ENCODE results near the gene BICC1.
"Not testable (repeated sequence)": the region's sequence is repeated elsewhere in the genome, so short reads cannot be mapped to it uniquely, and the experiment has no call there.

The BICC1 gene

DNA sequence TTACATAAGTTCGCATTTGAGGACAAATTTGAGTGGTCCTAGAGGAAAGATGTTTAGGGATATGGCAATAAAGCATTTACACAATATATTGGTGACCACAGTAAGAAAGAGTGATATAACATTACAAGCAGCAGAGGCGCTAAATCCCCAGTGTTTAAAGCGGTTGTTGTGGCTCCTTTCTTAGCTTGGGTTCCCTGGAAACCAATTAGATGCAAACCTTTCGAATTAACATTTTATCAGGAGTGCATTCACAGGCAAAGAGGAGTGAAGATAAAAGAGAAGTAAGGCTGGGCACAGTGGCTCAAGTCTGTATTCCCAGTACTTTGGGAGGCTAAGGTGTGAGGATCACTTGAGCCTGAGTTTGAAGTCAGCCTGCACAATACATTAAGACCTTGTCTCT, 331.1 kb downstream of the BICC1 start:
- no peak for DNase-seq (ENCODE audit: low read depth in 2 of 3, low spot score in 2 of 3)

- DNase-seq (ENCODE audit: low read depth in 2 of 3, low spot score in 2 of 3), result no peak
Observed at GRCh38 chr10:58844680-58845079, 332.0 kb downstream of the BICC1 start.

- DNase-seq (ENCODE audit: low read depth in 2 of 3, low spot score in 2 of 3), result no peak
Observed at GRCh38 chr10:58846856-58847255, 334.2 kb downstream of the BICC1 start.

DNA sequence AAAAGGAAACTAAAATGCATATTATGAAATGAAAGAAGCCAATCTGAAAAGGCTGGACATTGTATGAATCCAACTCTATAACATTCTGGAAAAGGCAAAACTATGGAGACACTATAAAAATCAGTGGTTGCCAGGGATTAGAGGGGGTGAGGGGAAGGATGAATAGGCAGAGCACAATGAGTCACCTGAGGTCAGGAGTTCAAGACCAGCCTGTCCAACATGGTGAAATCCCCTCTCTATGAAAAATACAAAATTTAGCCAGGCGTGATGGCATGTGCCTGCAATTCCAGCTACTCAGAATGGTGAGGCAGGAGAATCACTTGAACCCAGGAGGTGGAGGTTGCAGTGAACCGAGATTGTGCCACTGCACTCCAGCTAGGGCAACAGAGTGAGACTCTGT, 338.9 kb downstream of the BICC1 start:
- no peak for DNase-seq (ENCODE audit: low read depth in 2 of 3, low spot score in 2 of 3)

DNA sequence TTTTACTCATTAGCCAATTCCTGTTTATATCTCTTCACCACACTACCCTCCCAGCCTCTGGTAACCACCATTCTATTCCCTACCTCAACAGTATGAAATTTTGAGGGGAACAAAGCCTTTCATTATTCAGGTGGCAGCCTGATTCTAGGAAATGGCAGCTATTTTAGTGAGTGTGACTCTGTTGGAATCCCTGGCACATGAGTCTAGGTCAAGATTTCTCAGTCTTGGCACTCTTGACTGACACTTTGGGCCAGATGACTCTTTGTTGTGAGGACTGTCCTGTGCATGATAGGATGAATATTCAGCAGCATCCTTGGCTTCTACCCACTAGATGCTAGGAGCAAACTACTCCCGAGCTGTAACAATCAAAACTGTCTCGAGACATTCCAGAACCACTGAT, 341.0 kb downstream of the BICC1 start:
- no peak for DNase-seq (ENCODE audit: low read depth in 2 of 3, low spot score in 2 of 3)

DNA sequence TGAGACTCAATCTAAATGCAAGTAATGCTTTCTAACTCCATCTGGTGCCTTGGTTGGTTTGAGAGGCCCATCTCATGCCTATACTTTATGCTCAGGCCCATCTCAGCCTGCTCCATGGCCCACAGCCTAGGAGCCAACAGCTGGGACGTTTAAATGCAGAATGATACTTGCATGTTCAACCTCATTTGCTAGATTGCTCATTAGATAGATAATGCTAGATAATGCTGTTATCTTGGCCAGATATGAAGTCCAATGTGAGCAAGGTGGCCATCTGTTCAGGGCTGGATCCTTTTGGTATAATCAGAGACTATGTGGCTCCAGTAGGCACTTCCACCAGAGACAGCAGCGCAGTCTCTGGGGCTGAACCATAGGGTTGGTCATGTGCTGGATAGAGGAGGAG, 342.1 kb downstream of the BICC1 start:
- DNase-seq (ENCODE audit: low read depth in 2 of 3, low spot score in 2 of 3), result no peak

DNA sequence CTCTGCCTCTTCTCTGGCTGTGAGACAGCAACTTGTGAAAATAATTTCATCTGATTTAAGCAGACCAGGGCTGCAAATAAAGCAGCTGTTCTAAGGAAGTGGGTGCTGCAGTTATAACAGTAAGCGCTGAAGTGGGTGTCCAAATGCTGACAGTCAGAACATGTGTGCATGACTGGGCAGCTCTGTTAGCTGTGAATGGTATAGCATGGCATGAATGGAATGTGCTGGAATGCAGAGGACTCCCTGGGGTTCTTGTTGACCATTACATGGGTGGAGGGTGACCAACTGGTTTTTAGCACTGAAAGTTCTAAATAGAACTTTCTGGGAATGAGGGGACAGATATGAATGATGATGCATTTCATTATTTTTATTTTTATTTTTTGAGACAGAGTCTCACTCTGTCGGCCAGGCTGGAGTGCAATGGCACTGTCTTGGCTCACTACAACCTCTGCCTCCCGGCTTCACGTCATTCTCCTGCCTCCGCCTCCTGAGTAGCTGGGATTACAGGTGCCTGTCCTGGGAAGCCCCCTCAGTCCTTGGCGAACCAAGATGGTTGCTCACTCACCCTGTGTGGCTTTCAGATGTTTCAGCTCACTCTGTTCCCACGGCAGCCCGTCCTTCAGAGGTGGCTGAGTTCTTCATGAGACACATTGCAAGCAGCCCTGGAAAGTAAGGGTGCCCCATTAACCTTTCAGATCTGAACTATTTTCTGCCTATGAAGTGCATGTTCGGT, 344.0 kb downstream of the BICC1 start:
- no peak for DNase-seq (ENCODE audit: low read depth in 2 of 3, low spot score in 2 of 3)

DNA sequence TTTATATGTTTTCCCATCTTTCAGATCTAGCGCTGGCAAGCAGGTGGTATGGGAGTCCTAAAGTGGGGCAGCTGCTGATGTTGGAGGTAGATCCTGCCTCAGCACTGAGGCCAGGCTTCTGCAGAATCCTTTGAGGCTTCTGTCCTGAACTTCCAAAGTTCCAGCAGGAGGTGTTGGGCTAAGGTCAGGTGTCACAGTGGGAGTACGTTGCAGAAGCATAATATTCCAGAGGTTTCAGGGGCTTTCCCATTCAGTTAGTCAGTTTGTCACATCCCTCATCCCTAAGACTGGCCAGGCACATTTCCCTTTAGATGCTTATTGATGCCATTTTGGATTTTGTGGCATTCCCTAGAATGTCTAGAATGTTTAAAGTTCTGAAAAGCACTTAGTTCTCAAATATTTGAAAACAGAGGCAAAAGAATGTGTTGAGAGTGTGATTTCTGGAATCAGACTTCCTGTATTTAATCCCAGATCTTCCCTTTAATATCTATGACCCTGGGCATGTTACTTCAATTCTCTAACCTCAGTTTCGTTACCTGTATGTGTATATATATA, 344.7 kb downstream of the BICC1 start:
- no peak for DNase-seq (ENCODE audit: low read depth in 2 of 3, low spot score in 2 of 3)

- not testable (repeated sequence) for DNase-seq (ENCODE audit: low read depth in 2 of 3, low spot score in 2 of 3)
Observed at GRCh38 chr10:58858123-58858522, 345.5 kb downstream of the BICC1 start.

DNA sequence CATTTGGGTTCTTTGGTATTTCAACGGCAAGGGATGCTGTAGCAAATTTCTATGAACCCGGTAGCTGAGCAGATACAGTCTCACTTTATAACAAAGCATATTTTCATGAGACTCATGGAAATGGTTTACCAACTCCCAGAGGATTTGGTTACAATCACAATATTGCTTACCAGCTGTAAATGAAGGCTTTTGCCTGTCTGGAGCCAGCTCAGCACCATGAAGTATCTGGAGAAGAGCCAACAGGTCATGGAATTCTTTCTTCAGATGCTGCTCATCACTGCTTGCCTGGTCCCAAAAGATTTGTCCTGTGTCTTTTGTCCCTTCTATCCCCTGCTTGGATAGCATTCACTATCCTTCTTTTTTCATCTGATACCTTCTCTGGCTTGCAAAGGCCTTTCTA, 346.9 kb downstream of the BICC1 start:
- DNase-seq (ENCODE audit: low read depth in 2 of 3, low spot score in 2 of 3), result no peak

GRCh38 chr10:58867683-58868082, 355.0 kb downstream of the BICC1 start:
- DNase-seq (ENCODE audit: low read depth in 2 of 3, low spot score in 2 of 3), result no peak

DNA sequence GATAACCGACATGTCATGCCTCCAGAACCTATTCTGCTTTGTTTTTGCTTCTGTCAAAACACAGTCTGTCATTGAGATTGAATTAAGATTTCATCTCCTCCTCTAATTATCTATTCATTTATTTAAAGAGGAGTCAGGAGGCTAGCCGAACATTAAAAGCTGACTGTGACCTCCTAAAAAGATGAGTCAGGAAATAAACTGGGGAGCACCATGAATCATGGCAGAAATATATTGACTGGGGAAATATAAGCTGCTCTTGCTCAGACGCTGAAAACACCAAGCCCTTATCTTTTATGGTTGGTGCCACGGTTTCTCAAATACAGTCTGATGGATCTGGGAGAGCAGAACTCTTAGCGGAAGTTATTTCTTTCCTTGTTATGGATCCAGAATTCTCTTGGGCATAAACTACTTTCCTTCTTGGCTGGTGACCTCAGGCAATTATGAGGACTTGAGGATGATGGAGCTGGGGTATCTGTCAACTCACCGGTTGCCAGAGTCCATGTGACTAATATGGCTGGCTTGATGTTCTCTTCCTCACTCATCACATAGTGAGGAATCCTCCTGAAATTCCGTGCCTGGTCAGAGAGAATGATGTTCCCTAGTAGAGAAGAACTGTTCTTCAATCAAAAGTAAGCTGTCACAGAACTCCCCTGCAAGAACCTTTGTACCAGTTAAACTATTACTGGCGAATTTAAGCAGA, 356.2 kb downstream of the BICC1 start:
- no peak for DNase-seq (ENCODE audit: low read depth in 2 of 3, low spot score in 2 of 3)

DNA sequence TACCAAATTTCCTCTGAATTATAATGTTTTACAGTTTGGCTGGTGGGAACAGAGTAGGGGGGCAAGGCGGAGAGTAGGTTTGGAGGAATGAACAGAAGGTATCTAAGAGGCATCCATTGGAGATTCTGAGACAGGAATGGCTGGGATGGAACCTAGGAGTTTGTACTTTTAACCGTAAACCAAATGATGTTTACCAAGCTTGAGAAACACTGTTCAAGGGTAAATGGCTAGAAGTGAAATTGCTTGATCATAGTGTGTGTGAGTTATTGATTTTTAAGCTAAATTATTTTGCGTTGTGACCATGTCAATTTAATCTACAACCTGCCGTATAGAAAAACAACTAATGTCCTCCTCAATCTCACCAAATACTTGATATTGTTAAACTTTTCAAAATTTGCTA, 357.4 kb downstream of the BICC1 start:
- DNase-seq (ENCODE audit: low read depth in 2 of 3, low spot score in 2 of 3), result no peak

GRCh38 chr10:58873161-58873560, 360.5 kb downstream of the BICC1 start:
- DNase-seq (ENCODE audit: low read depth in 2 of 3, low spot score in 2 of 3), result no peak

Data from activated CD8-positive, alpha-beta memory T cell treated with anti-CD3 and anti-CD28 coated beads for 48 hours (primary cell).